Tibial nerve (tissue), 3 donors: ENCODE data around the gene SPINK7.
"Not testable (repeated sequence)": the region's sequence is repeated elsewhere in the genome, so short reads cannot be mapped to it uniquely, and the experiment has no call there.

Experiments
- CTCF ChIP-seq, 5 experiments: fragments of 200-600 bp in 3 of 5; fragments of 450-650 bp in 2 of 5; sonication (generic) in 3 of 5; IDR thresholded peaks; one replicate each; pipeline ENCODE4 v1.5.1; 2016 to 2019; ENCODE audit warnings: antibody characterized with exemption in 5 of 5, mild to moderate bottlenecking in 3 of 5, moderate library complexity in 2 of 5
- POLR2A ChIP-seq, 2 donors: fragments of 450-650 bp; IDR thresholded peaks; one replicate each; pipeline ENCODE4 v1.6.1; 2017; ENCODE audit warnings: antibody characterized with exemption in 2 of 2, mild to moderate bottlenecking in 2 of 2, moderate library complexity in 2 of 2

GRCh38 chr5:148275129-148275528 is 37.1 kb upstream of the SPINK7 start:
- not testable (repeated sequence) for TF ChIP-seq CTCF, POLR2A (IDR thresholded peaks at IDR 0.05)
